Endothelial cell of hepatic sinusoid (primary cell): ENCODE results near the gene RAD51B.

Experiments
- in situ Hi-C: cut with HindIII; loops from 2 replicates; pipeline ENCODE4 v1.10.0; 2017; ENCODE audit warnings: low sequenced_read_pairs

RAD51B gene

DNA sequence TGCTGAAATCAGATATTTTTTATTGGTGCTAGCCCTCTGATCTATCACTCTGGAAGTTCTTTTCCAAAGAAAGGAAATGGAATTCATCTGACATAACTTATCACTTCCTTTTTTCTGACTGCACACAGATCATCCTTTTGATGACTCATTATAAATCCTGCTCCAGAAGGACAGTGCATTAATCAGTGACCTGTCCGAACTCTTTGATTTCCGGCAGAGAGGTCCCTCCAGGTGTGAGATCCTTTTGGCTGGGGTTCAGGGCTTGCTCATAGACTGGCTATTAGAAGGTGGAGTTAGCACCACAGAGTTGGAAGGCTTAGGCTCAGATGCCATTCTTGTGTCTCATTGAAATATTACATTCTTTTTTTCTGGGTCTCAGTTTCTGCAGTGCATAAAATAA is 645.1 kb downstream of the RAD51B start:
- in situ Hi-C loops = no loop called here

DNA sequence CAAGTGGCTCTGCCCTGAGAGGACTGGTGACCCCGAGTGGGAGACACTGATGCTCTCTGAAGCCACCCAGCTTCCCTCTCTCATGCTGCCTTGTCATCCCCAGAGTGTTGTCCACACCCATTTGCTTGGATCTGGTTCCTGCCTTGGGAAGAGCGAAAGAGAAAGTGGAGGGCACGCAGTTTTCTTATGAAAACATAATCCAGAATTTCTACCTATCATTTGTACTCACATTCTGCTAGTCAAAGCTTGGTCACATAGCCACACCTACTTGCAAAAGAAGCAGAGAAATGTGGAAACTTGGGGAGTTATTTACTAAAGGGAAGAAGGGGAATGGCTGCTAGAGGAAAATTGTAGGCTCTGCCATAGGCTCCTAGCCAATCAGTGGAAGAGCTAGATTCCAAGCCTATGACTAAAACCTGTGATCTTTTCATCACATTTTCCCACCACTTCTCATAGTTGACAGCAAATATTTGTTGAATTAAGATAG is 647.0 kb downstream of the RAD51B start:
- in situ Hi-C loops = no loop called here

DNA sequence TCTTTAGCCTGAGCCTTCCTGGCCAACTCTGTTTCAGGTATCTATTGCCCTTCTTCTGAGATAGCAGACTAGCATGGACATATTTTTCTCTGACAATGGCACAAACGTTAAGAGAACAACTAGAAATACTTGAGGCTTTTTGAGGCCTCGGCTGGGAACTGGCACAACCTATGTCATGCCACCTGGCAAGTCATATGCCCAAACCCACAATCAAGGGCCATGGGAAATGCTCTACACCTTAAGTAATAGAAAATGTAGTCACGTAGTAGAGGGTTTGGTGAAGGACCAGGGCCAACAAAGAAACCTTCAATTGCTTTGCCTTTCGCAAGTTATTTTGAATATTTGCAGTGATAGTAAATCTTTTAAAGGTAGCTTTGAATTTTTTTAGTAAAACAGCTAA is 647.8 kb downstream of the RAD51B start:
- in situ Hi-C loops = no loop called here

DNA sequence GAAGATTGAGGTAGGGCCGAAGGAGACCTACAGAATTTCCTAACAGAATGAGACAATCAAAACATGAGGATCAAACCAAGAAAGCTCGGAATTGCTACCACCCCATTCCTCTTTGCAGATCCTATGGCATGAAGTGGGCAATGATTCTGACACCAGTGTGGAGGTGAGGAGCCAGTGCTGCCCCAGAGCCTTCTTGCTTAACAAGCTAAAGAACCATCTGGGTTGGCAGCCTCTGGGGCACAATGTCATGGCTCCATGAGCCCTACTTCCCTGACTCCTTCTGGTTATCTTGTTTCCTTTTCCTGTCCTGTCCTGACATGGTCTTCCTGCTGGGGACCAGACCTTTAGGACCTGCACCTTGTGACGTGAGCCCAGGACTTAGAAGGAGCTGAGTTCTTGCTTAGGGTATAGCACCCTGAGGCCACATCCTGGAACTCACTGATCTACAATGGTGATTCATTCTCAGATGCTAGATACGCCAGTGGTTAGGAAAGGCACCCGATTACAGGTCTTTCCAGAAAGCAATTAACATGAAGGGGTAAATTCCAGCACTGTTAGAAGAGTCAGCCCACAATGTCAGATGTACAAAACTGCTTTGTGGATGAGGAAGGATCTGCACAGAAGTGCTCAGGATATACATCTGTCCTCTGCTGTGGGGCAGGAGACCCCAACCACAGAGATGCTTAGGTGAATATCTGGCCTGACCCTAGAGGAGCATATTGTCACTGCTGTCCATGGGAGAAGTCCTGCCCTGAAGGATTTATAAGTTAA is 649.0 kb downstream of the RAD51B start:
- in situ Hi-C loops = no loop called here

DNA sequence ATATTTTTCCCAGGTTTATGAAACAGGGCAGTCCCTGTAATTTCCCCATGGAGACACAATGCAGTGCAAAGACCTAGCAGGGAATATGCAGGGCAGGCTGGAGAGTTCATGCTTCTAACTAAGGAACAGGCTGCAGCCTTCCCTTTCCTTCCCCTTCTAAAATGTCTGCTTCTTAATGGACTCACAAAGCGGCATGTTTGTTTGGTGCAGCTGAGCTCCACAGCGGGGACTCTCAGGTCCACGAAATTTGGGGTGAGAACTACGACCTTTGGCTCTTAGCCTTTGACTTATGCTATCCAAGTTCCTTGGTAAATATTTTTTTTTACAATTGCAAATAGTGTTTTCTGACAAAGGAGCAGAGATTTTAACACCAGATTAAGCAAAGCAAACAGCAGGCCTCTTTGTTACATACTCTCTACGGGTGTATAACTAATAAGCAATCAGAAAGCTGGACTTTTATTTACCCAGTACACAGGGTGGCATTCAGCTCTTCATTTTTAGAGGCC is 649.7 kb downstream of the RAD51B start:
- in situ Hi-C loops = no loop called here

DNA sequence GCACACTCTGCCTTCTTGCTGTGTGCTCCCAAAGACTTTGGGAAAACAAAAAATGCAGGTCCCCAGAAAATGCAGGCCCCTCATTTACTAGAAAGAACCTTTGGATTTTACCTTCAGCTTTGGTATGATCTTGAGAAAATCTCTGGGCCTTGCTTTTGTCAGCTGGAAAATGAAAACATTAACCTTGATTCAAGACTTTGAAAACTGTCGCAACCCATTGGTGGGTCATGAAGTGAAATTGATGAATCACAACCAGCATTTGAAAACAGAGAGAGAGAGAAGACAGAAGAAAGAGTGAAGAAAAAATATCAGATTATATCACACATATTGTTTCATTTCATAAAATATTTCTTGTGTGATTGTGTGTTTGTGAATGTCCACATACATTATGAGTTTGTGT is 650.8 kb downstream of the RAD51B start:
- in situ Hi-C loops = no loop called here

DNA sequence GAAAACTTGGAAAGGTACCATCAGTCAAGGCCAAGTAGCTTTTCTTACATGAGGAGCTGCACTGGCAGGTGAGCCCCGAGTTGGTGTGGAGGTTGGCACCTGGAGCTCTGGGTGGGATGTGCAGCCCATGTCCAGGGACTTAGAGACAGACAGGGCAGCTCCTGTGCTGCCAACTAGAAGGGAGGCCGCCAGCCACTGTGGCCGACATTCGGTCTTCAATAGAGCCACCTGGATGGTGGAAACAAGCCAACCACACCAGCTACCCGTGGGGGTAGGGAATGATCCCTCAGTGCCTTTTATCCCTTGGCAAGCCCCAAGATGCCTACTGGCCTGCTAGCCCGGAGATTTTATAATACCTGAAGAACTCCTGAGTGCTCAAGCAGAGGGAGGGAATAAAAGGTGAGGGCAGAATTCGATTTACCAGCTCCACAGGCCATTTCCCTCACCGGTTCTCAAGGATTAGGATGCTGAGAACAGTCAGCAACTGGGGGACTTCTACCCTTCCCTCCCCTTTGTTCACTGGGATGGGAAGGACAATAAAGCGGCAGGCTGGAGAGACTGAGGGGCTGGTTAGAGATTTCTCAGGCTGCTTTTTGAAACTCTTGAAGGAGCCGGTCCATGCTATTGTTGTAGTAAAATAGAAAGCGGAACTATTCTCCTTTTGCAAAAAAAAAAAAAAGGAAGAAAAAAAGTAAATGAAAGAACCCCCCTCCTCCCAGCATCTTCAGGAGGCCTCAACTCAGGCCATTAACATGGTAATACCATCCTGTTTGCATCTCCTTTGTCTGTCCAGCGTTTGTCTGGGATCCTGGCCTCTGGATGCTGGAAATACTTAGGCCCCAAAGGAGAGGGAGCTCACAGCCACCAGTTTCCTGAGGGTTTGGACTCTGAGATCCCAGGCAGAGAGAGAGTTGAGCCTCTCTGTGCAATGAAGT is 651.7 kb downstream of the RAD51B start:
- in situ Hi-C loops = no loop called here

DNA sequence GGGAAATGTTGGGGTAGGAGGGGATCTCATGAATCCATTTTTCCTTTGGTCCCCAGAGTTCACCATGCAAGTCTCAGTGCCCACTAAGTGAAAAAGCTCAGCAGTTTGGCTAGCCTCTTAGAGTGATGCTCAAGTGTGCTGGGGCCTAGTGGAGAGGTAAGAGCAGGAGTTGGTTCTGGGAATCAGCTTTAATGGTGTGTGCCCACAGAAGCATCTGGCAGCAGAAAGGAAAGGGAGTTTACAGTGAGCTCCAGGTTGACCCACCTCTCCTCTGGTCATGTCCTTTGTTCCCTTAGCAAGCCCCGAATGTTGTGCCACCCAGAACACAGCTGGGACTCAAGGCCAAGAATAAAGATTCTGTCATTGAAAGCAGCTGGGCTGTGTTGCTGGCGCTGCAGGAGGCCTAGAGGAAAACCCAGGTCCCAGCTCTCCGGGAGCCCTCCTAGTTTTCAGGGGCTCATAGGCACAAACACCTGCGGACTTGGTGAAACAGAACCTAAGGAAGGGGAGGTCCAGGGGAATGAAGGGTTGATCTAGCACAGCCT is 652.5 kb downstream of the RAD51B start:
- in situ Hi-C loops = no loop called here

DNA sequence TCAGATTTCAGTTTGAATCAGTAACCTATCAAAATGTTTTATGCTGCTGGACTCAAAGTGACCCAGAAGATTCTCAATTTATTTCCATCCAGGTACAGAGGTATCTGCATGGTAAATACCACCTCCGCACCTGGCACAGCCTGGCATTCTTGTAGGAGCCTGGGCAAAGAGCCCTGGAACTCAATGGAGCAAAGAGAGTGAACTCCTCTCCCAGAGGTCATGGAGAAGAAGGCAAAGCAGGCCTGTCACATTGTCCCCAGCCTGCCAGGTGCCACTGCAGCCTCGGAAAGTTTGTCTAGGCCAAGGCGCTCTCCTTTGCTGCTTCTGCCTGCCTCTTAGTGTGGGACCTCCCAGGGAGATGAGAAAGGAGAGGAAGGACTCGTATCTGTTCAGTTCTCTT is 653.5 kb downstream of the RAD51B start:
- in situ Hi-C loops = no loop called here

DNA sequence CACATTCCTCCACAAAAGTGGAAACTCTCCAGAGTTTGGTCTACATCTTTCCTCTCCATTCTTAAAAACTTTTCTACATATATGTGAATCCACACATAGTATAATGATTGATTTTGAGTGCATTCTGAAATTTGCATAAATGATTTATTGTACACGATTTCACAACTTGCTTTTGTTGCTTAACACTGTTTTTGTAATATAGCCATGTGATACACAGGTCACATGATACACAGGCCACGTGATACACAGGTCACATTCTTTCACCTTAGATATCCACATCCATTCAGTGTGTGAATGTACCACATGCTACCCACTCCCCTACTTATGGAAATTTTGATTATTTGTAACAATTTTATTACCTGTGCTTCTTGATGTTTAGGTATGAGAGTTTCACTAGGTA is 654.2 kb downstream of the RAD51B start:
- in situ Hi-C loops = no loop called here

DNA sequence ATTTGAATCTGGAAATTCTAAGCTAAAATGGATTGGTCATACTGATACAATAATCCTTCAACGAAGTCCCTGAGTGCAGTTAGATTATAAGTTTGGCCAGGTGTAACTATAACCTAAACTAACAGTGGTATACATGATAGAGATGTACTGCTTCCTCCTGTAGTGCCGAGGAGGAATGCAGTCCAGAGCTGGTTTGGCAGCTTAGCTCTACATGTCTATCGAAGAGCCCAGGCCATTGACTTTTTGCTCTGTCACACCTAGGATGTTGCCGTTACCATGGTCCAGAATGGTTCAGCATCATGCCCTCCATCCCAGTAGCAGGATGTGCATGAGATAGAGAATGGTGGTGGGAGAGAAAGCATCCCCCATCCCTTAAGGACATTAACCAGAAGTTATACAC is 655.2 kb downstream of the RAD51B start:
- in situ Hi-C loops = no loop called here

DNA sequence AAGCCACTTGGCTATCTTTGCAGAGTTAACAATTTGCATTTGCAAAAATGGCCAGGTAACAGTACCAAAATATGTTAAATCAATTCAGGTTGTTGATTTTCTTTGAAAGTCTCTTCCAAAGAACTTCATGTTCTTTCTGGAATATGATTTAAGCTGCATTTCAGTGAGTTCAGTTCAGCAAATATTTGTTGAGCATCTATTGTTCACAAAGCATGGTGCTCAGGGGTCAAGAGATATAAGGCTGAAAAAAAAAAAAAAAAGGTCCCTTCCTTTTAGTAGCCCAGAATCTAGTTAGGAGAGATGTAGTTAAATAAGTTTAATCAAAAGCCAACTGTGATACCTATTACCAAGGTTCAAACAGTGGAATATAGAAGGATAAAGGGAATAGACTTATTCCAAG is 656.2 kb downstream of the RAD51B start:
- in situ Hi-C loops = no loop called here

DNA sequence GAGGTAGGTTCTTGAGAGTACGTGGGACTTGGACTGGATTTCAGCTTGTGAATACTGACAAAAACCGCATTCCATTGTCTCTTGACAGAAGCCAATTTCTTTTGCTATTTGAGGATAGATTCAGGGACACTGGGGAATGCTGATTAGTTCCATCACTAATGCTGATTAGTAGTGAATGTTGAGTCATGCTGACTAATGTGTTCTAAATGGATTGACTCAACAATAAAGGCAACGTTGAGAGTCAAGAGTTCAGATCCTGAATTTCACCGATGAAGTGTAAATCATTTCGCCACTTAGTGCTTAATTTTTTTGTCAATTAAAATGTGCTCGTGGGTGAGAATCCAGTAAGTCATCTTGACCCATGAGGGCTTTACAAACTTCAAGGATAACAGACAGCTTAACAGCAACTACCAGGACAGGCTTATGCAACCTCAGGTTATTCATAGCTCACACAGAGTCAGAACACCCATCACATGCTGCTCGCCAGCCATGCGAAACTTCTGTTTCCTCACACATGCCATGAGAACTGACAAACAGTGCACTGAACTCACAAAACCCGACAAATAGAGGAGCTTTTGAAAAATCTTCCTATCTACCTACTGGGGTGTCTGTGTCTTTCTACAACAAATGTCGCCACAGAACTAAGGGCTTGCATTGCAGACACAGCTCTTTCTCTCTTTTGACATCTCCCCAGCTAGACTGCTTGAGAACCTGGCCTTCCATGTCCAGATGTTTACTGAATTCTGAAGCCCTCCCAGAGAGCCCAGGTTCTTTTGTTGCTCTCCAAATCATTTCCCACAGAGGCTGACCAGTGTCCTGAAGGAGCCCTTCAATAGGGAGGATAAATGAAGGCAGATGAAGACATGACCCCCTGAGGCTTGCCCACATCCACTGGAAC is 656.9 kb downstream of the RAD51B start:
- in situ Hi-C loops = no loop called here

DNA sequence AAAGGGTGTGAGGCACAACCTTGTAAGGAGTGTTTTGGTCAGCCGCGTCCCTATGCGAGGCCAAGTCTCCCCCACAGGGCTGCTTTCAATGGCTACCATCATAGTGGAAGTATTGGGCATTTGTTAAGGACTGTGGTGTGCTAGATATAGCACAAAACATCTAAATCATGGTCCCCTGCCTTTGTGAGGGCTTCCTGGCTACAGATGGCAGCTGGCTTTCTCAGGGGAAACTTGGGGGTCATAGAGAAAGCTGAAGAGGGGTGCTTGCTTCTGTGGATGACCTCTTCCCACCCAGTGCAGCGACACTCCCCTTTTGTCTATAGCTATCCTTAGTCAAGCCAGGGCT is 657.5 kb downstream of the RAD51B start:
- in situ Hi-C loops = no loop called here

DNA sequence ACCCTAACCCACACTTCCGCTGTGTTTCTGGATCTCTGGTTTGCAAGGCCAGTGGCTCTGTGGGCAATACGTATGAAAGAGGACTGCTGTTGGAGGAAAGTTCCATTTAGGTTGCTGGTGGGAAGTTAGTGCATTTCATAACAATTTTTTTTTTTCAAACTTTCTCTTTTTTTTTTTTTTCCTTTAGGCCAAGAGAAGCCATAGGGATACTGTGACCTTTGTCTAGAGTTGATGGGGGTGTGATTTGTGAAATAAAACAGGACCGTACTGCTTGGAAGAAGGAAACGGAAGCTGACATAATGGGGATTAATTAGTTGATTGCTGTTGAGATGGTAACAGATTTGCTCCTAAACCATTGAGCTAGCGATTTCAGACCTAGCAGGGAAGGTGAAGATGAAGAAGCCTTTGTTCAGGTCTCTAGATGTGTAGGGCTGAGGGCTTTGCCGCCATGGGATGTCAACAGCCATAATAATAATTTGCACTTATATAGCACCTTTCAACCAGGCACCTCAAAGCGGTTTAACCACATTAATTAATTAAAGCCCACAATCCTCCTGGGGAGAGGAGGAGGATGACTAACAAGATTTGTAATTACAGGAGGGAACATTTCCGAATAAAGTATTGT is 658.0 kb downstream of the RAD51B start:
- in situ Hi-C loops = no loop called here

DNA sequence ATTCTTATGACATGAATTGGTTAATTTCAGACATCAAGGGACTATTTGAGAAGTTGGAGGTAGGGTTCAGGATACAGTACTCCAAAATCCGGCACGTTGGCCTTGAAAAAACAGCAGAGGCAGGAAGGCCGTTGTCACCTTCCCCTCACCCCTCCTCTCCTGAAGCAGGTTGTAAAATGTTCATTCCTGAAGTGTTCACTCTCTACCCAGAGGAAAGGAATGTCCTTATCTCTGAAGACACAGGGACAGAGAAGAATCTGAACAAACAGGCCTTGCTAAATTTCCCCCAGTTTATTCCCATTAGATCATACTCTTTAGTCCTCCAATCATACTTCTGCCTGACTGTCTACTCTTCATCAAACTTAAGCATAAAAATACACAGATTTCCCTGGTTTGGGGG is 659.7 kb downstream of the RAD51B start:
- in situ Hi-C loops = no loop called here

DNA sequence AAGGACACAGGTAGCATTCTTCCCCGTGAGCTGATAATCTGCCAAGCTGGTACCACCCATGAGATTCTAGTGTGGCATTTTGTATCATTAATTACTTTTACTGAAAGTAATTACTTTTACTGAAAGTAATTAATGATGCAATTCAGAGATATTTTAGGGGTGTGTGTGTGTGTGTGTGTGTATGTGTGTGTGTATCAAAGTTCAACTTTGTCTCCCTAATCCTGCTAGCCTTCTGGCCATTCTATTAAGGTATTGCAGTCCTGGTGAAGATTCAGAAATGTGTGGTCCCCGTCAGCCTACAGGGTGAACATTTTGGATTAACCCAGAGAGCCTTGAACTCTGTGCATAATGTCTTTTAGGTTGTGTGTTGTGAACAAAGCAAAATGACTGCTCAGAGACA is 662.4 kb downstream of the RAD51B start:
- in situ Hi-C loops = no loop called here

DNA sequence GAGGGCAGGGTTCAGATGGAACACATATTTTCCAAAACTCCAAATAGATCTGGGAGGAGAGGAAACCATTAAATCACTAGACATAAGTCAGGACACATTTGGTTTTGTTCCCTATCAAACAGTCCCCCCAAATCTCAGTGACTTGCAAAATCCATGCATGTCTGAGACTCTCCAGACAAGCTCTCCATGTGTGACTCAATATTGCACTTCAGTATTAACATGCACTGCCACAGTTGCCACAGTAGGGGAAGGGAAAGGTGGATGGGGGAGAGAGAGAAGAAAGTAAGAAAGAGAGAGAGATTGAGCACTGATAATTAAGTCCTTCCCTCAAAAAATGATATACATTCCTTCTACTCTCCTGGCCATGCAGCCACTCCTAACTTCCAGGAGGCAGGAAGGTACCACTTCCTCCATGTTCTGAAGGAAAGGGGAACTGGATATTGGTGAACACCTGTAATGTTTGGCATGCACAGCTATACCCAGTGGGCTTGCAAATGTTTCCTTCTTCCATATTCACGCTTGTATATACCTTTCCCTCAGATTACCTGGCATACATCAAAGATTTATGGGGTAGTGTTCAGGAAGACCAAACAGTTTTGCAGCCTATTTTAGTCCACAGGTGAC is 663.3 kb downstream of the RAD51B start:
- in situ Hi-C loops = no loop called here

DNA sequence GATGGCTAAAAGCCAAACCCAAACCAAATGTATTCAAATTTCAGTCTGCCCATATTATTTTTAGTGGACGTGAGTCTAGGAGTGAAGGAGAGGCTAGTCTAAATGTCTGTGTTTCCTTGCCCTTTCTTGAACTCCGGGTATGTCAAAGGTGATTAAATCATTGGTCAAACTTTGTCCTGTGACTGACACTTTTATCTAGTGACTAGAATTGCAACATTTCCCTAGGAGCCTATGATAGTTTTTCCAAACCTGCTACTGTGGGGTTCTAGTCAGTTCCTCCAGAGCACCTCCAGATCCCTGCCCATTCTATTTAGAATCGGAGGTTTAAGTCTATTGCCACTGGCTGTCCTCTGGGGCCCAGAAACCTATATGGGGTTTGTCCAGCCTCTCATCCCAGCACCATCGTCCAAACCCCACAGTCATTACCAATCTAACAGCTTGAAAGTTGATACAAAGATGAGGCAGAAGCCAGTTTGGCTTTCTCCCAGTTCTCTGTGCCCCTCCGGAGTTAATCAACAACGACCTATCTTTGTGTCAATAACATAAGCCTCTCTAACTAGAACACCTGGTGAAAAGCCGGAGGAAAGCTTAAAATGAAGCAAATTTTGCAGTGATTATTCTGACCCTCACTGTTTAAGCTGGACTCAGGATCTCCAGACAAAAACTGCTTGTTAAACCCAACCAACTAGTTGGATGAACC is 666.6 kb downstream of the RAD51B start:
- in situ Hi-C loops = no loop called here
